NCI-H345 treated with DMSO at 0.1 percent for 48 hours (cell line): ENCODE results near the gene TRAF3IP1.
"Not testable (repeated sequence)": the region's sequence is repeated elsewhere in the genome, so short reads cannot be mapped to it uniquely, and the experiment has no call there.

Source experiments
- DNase-seq: peaks from one replicate; lab custom pipeline; 2025; ENCODE audit not compliant: unreplicated experiment; lab: John Stamatoyannopoulos, UW

TRAF3IP1 gene

GRCh38 chr2:238404406-238405216, 84.3 kb downstream of the TRAF3IP1 start:
- DNase-seq = peak; percentile 30

- not testable (repeated sequence) for DNase-seq
Measured at GRCh38 chr2:238405217-238405555, 84.9 kb downstream of the TRAF3IP1 start.

- no peak for DNase-seq
Measured at GRCh38 chr2:238406221-238406997, 86.1 kb downstream of the TRAF3IP1 start.

- no peak for DNase-seq
Measured at GRCh38 chr2:238406998-238407285, 86.6 kb downstream of the TRAF3IP1 start.

GRCh38 chr2:238407566-238407965, 87.2 kb downstream of the TRAF3IP1 start:
- DNase-seq = no peak

GRCh38 chr2:238408615-238409340, 88.5 kb downstream of the TRAF3IP1 start:
- DNase-seq = no peak

- DNase-seq = no peak
Measured at GRCh38 chr2:238409341-238410199, 89.3 kb downstream of the TRAF3IP1 start.

- DNase-seq = no peak
Measured at GRCh38 chr2:238412067-238412767, 91.9 kb downstream of the TRAF3IP1 start.

- no peak for DNase-seq
Measured at GRCh38 chr2:238413368-238413767, 93.0 kb downstream of the TRAF3IP1 start.

- no peak for DNase-seq
Measured at GRCh38 chr2:238415036-238415764, 94.9 kb downstream of the TRAF3IP1 start.

- no peak for DNase-seq
Measured at GRCh38 chr2:238415893-238416292, 95.6 kb downstream of the TRAF3IP1 start.

GRCh38 chr2:238418196-238418998, 98.1 kb downstream of the TRAF3IP1 start:
- no peak for DNase-seq

- no peak for DNase-seq
Measured at GRCh38 chr2:238418999-238419546, 98.8 kb downstream of the TRAF3IP1 start.

- no peak for DNase-seq
Measured at GRCh38 chr2:238420442-238420841, 100.1 kb downstream of the TRAF3IP1 start.

- no peak for DNase-seq
Measured at GRCh38 chr2:238420878-238421694, 100.8 kb downstream of the TRAF3IP1 start.

- no peak for DNase-seq
Measured at GRCh38 chr2:238421695-238422035, 101.3 kb downstream of the TRAF3IP1 start.

- no peak for DNase-seq
Measured at GRCh38 chr2:238422285-238422684, 102.0 kb downstream of the TRAF3IP1 start.

GRCh38 chr2:238422940-238423339, 102.6 kb downstream of the TRAF3IP1 start:
- no peak for DNase-seq
